ENCODE results near the gene GLIPR1L2.
"Not testable (repeated sequence)": the region's sequence is repeated elsewhere in the genome, so short reads cannot be mapped to it uniquely, and the experiment has no call there.

GLIPR1L2 gene

GRCh38 chr12:75390899-75391538 lies at the start of gene GLIPR1L2:
GLIPR1L2 (plus strand) TSS chr12:75391089; CDS start chr12:75391117, 28 bp downstream.
- DNase-seq (ENCODE audit: low read depth), result peak; percentile 85

GRCh38 chr12:75341873-75342272 lies 49.0 kb upstream of the GLIPR1L2 start:
- no peak for DNase-seq (ENCODE audit: low read depth)

GRCh38 chr12:75345531-75345930 lies 45.4 kb upstream of the GLIPR1L2 start:
- DNase-seq (ENCODE audit: low read depth), result no peak

GRCh38 chr12:75346215-75346614 lies 44.7 kb upstream of the GLIPR1L2 start:
- DNase-seq (ENCODE audit: low read depth), result not testable (repeated sequence)

GRCh38 chr12:75349946-75350345 lies 40.9 kb upstream of the GLIPR1L2 start:
- DNase-seq (ENCODE audit: low read depth), result no peak

- no peak for DNase-seq (ENCODE audit: low read depth)
Measured at GRCh38 chr12:75350413-75350812, 40.5 kb upstream of the GLIPR1L2 start.

- DNase-seq (ENCODE audit: low read depth), result no peak
Measured at GRCh38 chr12:75354011-75354410, 36.9 kb upstream of the GLIPR1L2 start.

- no peak for DNase-seq (ENCODE audit: low read depth)
Measured at GRCh38 chr12:75360920-75361319, 30.0 kb upstream of the GLIPR1L2 start.

- DNase-seq (ENCODE audit: low read depth), result no peak
Measured at GRCh38 chr12:75361408-75361807, 29.5 kb upstream of the GLIPR1L2 start.

- no peak for DNase-seq (ENCODE audit: low read depth)
Measured at GRCh38 chr12:75364919-75365318, 26.0 kb upstream of the GLIPR1L2 start.

GRCh38 chr12:75366629-75367028 lies 24.3 kb upstream of the GLIPR1L2 start:
- no peak for DNase-seq (ENCODE audit: low read depth)

GRCh38 chr12:75374971-75375370 lies 15.9 kb upstream of the GLIPR1L2 start:
- DNase-seq (ENCODE audit: low read depth), result no peak

GRCh38 chr12:75378354-75378753 lies 12.5 kb upstream of the GLIPR1L2 start:
- DNase-seq (ENCODE audit: low read depth), result no peak

- DNase-seq (ENCODE audit: low read depth), result no peak
Measured at GRCh38 chr12:75389061-75389460, 1.8 kb upstream of the GLIPR1L2 start.

- DNase-seq (ENCODE audit: low read depth), result no peak
Measured at GRCh38 chr12:75389706-75390105, 1.2 kb upstream of the GLIPR1L2 start.

GRCh38 chr12:75390156-75390898 lies 562 bp upstream of the GLIPR1L2 start:
- DNase-seq (ENCODE audit: low read depth), result no peak

- DNase-seq (ENCODE audit: low read depth), result no peak
Measured at GRCh38 chr12:75404231-75404630, 13.3 kb downstream of the GLIPR1L2 start.

GRCh38 chr12:75407683-75408082 lies 16.8 kb downstream of the GLIPR1L2 start:
- no peak for DNase-seq (ENCODE audit: low read depth)

GRCh38 chr12:75409830-75410229 lies 18.9 kb downstream of the GLIPR1L2 start:
- DNase-seq (ENCODE audit: low read depth), result no peak

- DNase-seq (ENCODE audit: low read depth), result no peak
Measured at GRCh38 chr12:75414671-75415070, 23.8 kb downstream of the GLIPR1L2 start.

GRCh38 chr12:75419841-75420240 lies 29.0 kb downstream of the GLIPR1L2 start:
- DNase-seq (ENCODE audit: low read depth), result no peak

GRCh38 chr12:75427491-75427890 lies 36.6 kb downstream of the GLIPR1L2 start:
- DNase-seq (ENCODE audit: low read depth), result no peak

GRCh38 chr12:75428767-75429166 lies 37.9 kb downstream of the GLIPR1L2 start:
- DNase-seq (ENCODE audit: low read depth), result no peak

- DNase-seq (ENCODE audit: low read depth), result no peak
Measured at GRCh38 chr12:75432924-75433323, 42.0 kb downstream of the GLIPR1L2 start.

Measured in activated T-helper 9 cell treated with anti-CD3 and anti-CD28 coated beads, Interleukin-2, amount 50 U/mL, for 16 hours (primary cell).